B cell (primary cell): Measurements from ENCODE around the gene SLC25A21. TPM values are rescaled to one million over a fixed set of nuclear protein-coding genes. Genes with fewer than 3 reads are reported as not detected.

ENCODE experiments used
- ATAC-seq: fragments of 200-7000 bp; cut with Tn5 transposase; one replicate; pipeline ENCODE4 v1.10.0; 2021; ENCODE audit warnings: low read depth, mild to moderate bottlenecking, moderate number of reproducible peaks, moderate library complexity
- CTCF ChIA-PET: fragments of 350-600 bp; sonication (Branson Sonifier 250); formaldehyde crosslinking; loops from one replicate; lab custom pipeline; 2021; ENCODE audit warnings: antibody characterized with exemption, inconsistent platforms; lab: Charles Lee
- POLR2A ChIA-PET: fragments of 350-600 bp; sonication (Branson Sonifier 250); formaldehyde crosslinking; loops from one replicate; lab custom pipeline; 2021; ENCODE audit warnings: antibody characterized with exemption; lab: Charles Lee
- DNase-seq: peaks from one replicate; pipeline ENCODE4 v3.0.0; 2013
- H2AFZ ChIP-seq: 2 replicates; pipeline ENCODE4 v1.6.1; 2012; ENCODE audit warnings: mild to moderate bottlenecking, low read depth, low read length; ENCODE audit not compliant: insufficient read depth, poor library complexity, severe bottlenecking
- H3K27ac ChIP-seq, 2 donors: 1 replicate in 1 of 2; 2 replicates in 1 of 2; pipeline ENCODE4 v1.5.1; 2012 to 2013; ENCODE audit warnings: low read length in 2 of 2, mild to moderate bottlenecking in 2 of 2, moderate library complexity in 1 of 2
- H3K27me3 ChIP-seq, 4 experiments: fragments of 200-600 bp in 1 of 4; sonication (generic) in 1 of 4; replicated peaks in 1 of 4; 1 replicate in 2 of 4; 2 replicates in 2 of 4; pipeline versions ENCODE4 v1.6.1 to v1.7.0; 2013 to 2016; ENCODE audit warnings: low read length in 3 of 4, mild to moderate bottlenecking in 2 of 4, mixed read lengths in 1 of 4, moderate library complexity in 1 of 4; ENCODE audit not compliant: insufficient read depth in 4 of 4, control insufficient read depth in 3 of 4; ENCODE audit errors: control extremely low read depth in 1 of 4
- H3K36me3 ChIP-seq, 2 experiments: replicated peaks in 1 of 2; 1 replicate in 1 of 2; 2 replicates in 1 of 2; pipeline versions ENCODE4 v1.6.1 to v1.7.1; 2013; ENCODE audit warnings: low read length in 1 of 2; ENCODE audit not compliant: insufficient read depth in 2 of 2, control insufficient read depth in 1 of 2; ENCODE audit errors: control extremely low read depth in 1 of 2, extremely low read depth in 1 of 2
- H3K4me1 ChIP-seq, 2 donors: fragments of 200-600 bp in 1 of 2; sonication (generic) in 1 of 2; 1 replicate in 1 of 2; 2 replicates in 1 of 2; pipeline versions ENCODE4 v1.5.1 to v1.6.1; 2013 to 2017; ENCODE audit warnings: low read length in 2 of 2; ENCODE audit not compliant: control insufficient read depth in 2 of 2, insufficient read depth in 2 of 2
- H3K4me2 ChIP-seq: replicated peaks from 2 replicates; pipeline ENCODE3; 2012; ENCODE audit warnings: mild to moderate bottlenecking, low read depth, low read length; ENCODE audit not compliant: poor library complexity, severe bottlenecking
- H3K4me3 ChIP-seq, 5 experiments: fragments of 200-600 bp in 1 of 5; sonication (generic) in 1 of 5; 1 replicate in 3 of 5; 2 replicates in 2 of 5; pipeline versions ENCODE4 v1.5.1 to v1.7.0; 2011 to 2016; ENCODE audit warnings: low read length in 4 of 5, mild to moderate bottlenecking in 4 of 5, low read depth in 2 of 5, control low read depth in 1 of 5, moderate library complexity in 1 of 5; ENCODE audit not compliant: insufficient read depth in 1 of 5; ENCODE audit errors: control extremely low read depth in 1 of 5, extremely low read depth in 1 of 5
- H3K79me2 ChIP-seq: fragments of 200-600 bp; sonication (generic); one replicate; pipeline ENCODE4 v1.6.0; 2016; ENCODE audit warnings: low read length; ENCODE audit not compliant: control insufficient read depth, insufficient read depth
- H3K9ac ChIP-seq: fragments of 200-600 bp; sonication (generic); 2 replicates; pipeline ENCODE4 v1.6.1; 2017; ENCODE audit warnings: mild to moderate bottlenecking, low read length, moderate library complexity
- H3K9me3 ChIP-seq, 3 donors: one replicate each; pipeline versions ENCODE4 v1.6.1 to v1.7.1; 2013; ENCODE audit warnings: low read length in 2 of 3; ENCODE audit not compliant: control insufficient read depth in 2 of 3, insufficient read depth in 1 of 3; ENCODE audit errors: control extremely low read depth in 1 of 3
- H4K20me1 ChIP-seq: 2 replicates; pipeline ENCODE4 v1.6.0; 2012; ENCODE audit warnings: mild to moderate bottlenecking, low read length; ENCODE audit not compliant: insufficient read depth, control insufficient read depth, poor library complexity, severe bottlenecking
- H3K27ac Mint-ChIP-seq: one replicate; pipeline ENCODE4 v1.8.0; 2021; ENCODE audit warnings: mixed read lengths
- H3K27me3 Mint-ChIP-seq: one replicate; pipeline ENCODE4 v1.8.0; 2021; ENCODE audit warnings: mixed read lengths
- H3K4me1 Mint-ChIP-seq: one replicate; pipeline ENCODE4 v1.8.0; 2021; ENCODE audit warnings: mixed read lengths
- H3K4me3 Mint-ChIP-seq: one replicate; pipeline ENCODE4 v1.8.0; 2021; ENCODE audit warnings: mixed read lengths
- H3K9me3 Mint-ChIP-seq: one replicate; pipeline ENCODE4 v1.8.0; 2022; ENCODE audit warnings: mixed read lengths; ENCODE audit not compliant: insufficient read depth
- EZH2 ChIP-seq: IDR thresholded peaks from 2 replicates; pipeline ENCODE4 v1.6.1; 2012; ENCODE audit warnings: borderline replicate concordance, low read depth, mild to moderate bottlenecking, moderate library complexity, low read length; ENCODE audit not compliant: insufficient read depth, poor library complexity, severe bottlenecking
- WGBS: methylation state at CpG from one replicate; pipeline ENCODE4 v1.1.5; 2013; ENCODE audit warnings: missing lambda C conversion rate; ENCODE audit not compliant: insufficient coverage; 5-methylcytosine and 5-hydroxymethylcytosine counted together
- intact Hi-C: fragments of 100-400 bp; cut with micrococcal nuclease; formaldehyde crosslinking; loops from one replicate; pipeline ENCODE4 v1.10.0; 2022
- polyA minus RNA-seq: library from RNA; depleted of rRNA, polyadenylated mRNA; stranded (reverse); fragments of >200 nt; gene quantifications from 2 replicates; pipeline ENCODE4 v1.2.3, GENCODE V29; 2012
- polyA plus RNA-seq: library from polyadenylated mRNA; depleted of rRNA; stranded (reverse); fragments of >200 nt; gene quantifications from 2 replicates; pipeline ENCODE4 v1.2.3, GENCODE V29; 2012
- total RNA-seq, 2 donors: library from RNA; stranded (reverse); fragments of 120-200 nt in 1 of 2; gene quantifications; 1 replicate in 1 of 2; 2 replicates in 1 of 2; pipeline versions ENCODE4 v1.2.3 to v1.2.4, GENCODE V29; 2013 to 2022
- TF ChIP-seq, protein P1 (sequence below): fragments of 200-600 bp; IDR thresholded peaks from one replicate; pipeline ENCODE4 v1.8.0; 2022; ENCODE audit warnings: antibody characterized with exemption, mild to moderate bottlenecking

The SLC25A21 gene
- total RNA-seq = not detected in 2 replicates
- total RNA-seq (2013) = not detected
- not detected in 2 replicates for polyA plus RNA-seq
- polyA minus RNA-seq = not detected in 2 replicates

DNA sequence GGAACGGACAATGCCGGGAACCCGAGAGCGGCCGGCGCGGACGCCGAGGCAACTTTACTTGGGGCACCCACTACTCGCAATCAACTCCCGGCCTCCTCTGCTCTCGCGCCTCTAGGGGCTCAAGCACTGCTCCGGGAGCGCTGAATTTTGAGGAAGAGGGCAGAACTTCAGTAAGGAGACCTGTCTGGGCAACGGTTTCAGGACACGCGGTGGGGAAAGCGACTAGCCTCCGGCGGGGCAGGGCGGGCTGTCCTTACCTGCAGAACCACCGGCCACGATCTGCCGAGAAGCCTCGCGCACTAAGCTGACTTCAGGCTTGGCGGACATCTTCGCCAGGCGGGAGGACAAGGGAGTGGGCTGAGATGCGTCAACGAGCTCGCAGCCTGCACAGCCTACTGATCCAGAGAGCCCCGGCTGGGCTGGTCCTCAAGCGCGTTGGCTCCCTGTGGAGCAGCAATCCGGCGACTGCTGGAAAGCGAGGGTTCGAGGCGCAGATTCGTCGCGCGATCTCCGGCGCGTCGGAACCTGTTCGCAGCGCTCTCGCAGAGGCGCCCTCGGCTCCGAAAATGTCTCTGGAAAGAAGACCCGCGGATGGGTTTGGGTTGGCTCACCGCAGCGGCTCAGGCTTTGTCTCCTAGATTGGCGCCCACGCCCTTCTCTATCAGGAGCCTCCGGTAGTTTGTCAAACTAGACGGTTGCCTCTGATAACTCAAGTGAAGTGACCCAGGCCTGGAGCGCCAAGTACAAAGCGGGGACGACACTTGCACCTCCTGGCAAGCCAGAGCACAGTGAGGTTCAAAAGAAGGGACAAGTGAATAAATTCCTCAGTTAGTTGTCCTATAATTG lies at the start of gene SLC25A21:
TSS of gene SLC25A21 (minus strand) at position 583 of the 846 bp plus-strand sequence.
- H3K27me3 ChIP-seq = peaks cover 0 to 10% (median 7%) of the 10 kb centered on the region in 4 experiments
- no peak for DNase-seq
- Mint-ChIP-seq H3K4me1 (no peaks in the 10 kb centered on the region), H3K9me3 (peaks cover under 1% of the 10 kb centered on the region), H3K4me3 (no peak within 1 kb of the TSS), H3K27ac (no peak within 1 kb of the TSS), H3K27me3 (peaks cover 13% of the 10 kb centered on the region)
- TF ChIP-seq, protein P1, sequence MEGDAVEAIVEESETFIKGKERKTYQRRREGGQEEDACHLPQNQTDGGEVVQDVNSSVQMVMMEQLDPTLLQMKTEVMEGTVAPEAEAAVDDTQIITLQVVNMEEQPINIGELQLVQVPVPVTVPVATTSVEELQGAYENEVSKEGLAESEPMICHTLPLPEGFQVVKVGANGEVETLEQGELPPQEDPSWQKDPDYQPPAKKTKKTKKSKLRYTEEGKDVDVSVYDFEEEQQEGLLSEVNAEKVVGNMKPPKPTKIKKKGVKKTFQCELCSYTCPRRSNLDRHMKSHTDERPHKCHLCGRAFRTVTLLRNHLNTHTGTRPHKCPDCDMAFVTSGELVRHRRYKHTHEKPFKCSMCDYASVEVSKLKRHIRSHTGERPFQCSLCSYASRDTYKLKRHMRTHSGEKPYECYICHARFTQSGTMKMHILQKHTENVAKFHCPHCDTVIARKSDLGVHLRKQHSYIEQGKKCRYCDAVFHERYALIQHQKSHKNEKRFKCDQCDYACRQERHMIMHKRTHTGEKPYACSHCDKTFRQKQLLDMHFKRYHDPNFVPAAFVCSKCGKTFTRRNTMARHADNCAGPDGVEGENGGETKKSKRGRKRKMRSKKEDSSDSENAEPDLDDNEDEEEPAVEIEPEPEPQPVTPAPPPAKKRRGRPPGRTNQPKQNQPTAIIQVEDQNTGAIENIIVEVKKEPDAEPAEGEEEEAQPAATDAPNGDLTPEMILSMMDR = no peak
- no peak for TF ChIP-seq EZH2
- no peaks in the 10 kb centered on the region for H4K20me1 ChIP-seq
- no peaks in the 10 kb centered on the region for H3K36me3 ChIP-seq
- H3K4me3 ChIP-seq = no peak within 1 kb of the TSS
- ChIA-PET POLR2A (no interaction called here), CTCF (no interaction called here)
- no peak for ATAC-seq
- peak within 1 kb of the TSS; percentile 21 for H2AFZ ChIP-seq
- no peak within 1 kb of the TSS for H3K4me2 ChIP-seq
- WGBS = 8% methylated on average over 64 of the region's 66 CpGs
- intact Hi-C loops = no loop called here
- no peaks in the 10 kb centered on the region for H3K4me1 ChIP-seq
- no peaks in the 10 kb centered on the region for H3K79me2 ChIP-seq
- no peak within 1 kb of the TSS for H3K27ac ChIP-seq
- peaks cover 0 to 8% (median 0%) of the 10 kb centered on the region in 3 donors for H3K9me3 ChIP-seq
- H3K9ac ChIP-seq = no peak within 1 kb of the TSS

DNA sequence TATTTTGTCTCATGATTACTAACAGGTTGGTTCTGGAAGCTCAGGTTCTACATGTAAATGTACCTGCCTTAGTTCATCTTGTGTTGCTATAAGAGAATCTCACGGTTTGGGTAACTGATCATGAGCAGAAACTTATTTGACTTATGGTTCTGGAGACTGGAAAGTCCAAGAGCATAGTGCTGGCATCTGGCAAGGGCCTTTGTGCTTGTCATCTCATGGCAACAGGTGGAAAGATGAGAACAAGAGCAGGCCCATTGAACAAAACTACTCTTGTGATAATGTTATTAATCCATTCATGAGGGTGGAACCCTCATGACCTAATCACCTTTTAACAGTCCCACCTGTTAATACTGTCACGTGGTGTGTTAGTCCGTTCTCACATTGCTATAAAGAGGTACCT lies 48.7 kb upstream of the SLC25A21 start:
- Histone ChIP-seq H2AFZ (no peak overlapping the region), H3K27me3 (no peaks in the 10 kb centered on the region), H3K9ac (no peak overlapping the region), H3K9me3 (peaks cover 0 to 15% (median 2%) of the 10 kb centered on the region in 3 donors), H3K79me2 (no peaks in the 10 kb centered on the region), H4K20me1 (no peaks in the 10 kb centered on the region), H3K27ac (no peak overlapping the region), H3K4me1 (no peaks in the 10 kb centered on the region), H3K4me3 (no peak overlapping the region), H3K36me3 (no peaks in the 10 kb centered on the region), H3K4me2 (no peak overlapping the region)
- no peak for TF ChIP-seq EZH2
- TF ChIP-seq, protein P1 = no peak
- CTCF ChIA-PET = interaction anchor here (1.4 kb wide), 1 partner anchor 25 kb away, joined by 3 read pairs; no protein-coding TSS in a partner anchor
- DNase-seq (no peak), ATAC-seq (no peak)
- 67% methylated on average over 1 of the region's 3 CpGs for WGBS
- no peaks in the 10 kb centered on the region for H3K27me3 Mint-ChIP-seq
- no peaks in the 10 kb centered on the region for H3K4me1 Mint-ChIP-seq
- no peak overlapping the region for H3K4me3 Mint-ChIP-seq
- POLR2A ChIA-PET = no interaction called here
- H3K9me3 Mint-ChIP-seq = peaks cover 3% of the 10 kb centered on the region
- H3K27ac Mint-ChIP-seq = no peak overlapping the region
- intact Hi-C loops = no loop called here
